GM23338 (cell line): ENCODE results near the gene ATF7IP. TPM values are rescaled to one million over a fixed set of nuclear protein-coding genes. Genes with fewer than 3 reads are reported as not detected.

Experiments
- ATAC-seq: fragments of 200-7000 bp; cut with Tn5 transposase; 3 replicates; pipeline ENCODE4 v1.9.1; 2020
- DNase-seq: peaks from one replicate; pipeline ENCODE4 v3.0.0-alpha.2; 2015; ENCODE audit warnings: low spot score
- H2AFZ ChIP-seq: fragments of 200-600 bp; sonication (generic); 2 replicates; pipeline ENCODE4 v1.8.0; 2016; ENCODE audit warnings: antibody characterized with exemption, mild to moderate bottlenecking, moderate library complexity
- H3F3A ChIP-seq: fragments of 200-600 bp; sonication (generic); replicated peaks from 2 replicates; pipeline ENCODE4 v1.8.0; 2017; ENCODE audit warnings: antibody characterized with exemption, mixed run types, low read depth
- H3K27ac ChIP-seq: fragments of 200-600 bp; sonication (generic); 2 replicates; pipeline ENCODE4 v1.6.1; 2016; ENCODE audit warnings: low read depth
- H3K27me3 ChIP-seq: fragments of 200-600 bp; sonication (generic); 2 replicates; pipeline ENCODE4 v1.8.0; 2016; ENCODE audit warnings: mild to moderate bottlenecking, mixed run types, moderate library complexity; ENCODE audit not compliant: insufficient read depth
- H3K36me3 ChIP-seq: fragments of 200-600 bp; sonication (generic); 2 replicates; pipeline ENCODE4 v1.8.0; 2016; ENCODE audit warnings: mild to moderate bottlenecking; ENCODE audit not compliant: insufficient read depth
- H3K4me1 ChIP-seq: fragments of 200-600 bp; sonication (generic); 2 replicates; pipeline ENCODE4 v1.8.0; 2016; ENCODE audit warnings: mild to moderate bottlenecking, moderate library complexity; ENCODE audit not compliant: insufficient read depth
- H3K4me2 ChIP-seq: fragments of 200-600 bp; sonication (generic); 2 replicates; pipeline ENCODE4 v1.7.1; 2017; ENCODE audit warnings: mixed run types
- H3K4me3 ChIP-seq: fragments of 200-600 bp; sonication (generic); 2 replicates; pipeline ENCODE4 v1.6.1; 2016; ENCODE audit warnings: mixed run types
- H3K79me2 ChIP-seq: fragments of 200-600 bp; sonication (generic); replicated peaks from 2 replicates; pipeline ENCODE4 v1.8.0; 2017; ENCODE audit warnings: mild to moderate bottlenecking; ENCODE audit not compliant: insufficient read depth
- H3K9me2 ChIP-seq: fragments of 200-600 bp; sonication (generic); 2 replicates; pipeline ENCODE4 v1.8.0; 2017; ENCODE audit not compliant: insufficient read depth
- H4K20me1 ChIP-seq: fragments of 200-600 bp; sonication (generic); replicated peaks from 2 replicates; pipeline ENCODE4 v1.8.0; 2017; ENCODE audit warnings: mild to moderate bottlenecking; ENCODE audit not compliant: insufficient read depth
- H3K27ac Mint-ChIP-seq: 2 replicates; pipeline ENCODE4 v1.8.0; 2020; ENCODE audit warnings: inconsistent platforms, mild to moderate bottlenecking, moderate library complexity, mixed read lengths
- H3K27me3 Mint-ChIP-seq: 3 replicates; pipeline ENCODE4 v1.8.0; 2022; ENCODE audit warnings: low read depth, mild to moderate bottlenecking, moderate library complexity, mixed read lengths, inconsistent platforms; ENCODE audit not compliant: insufficient read depth, poor library complexity
- H3K36me3 Mint-ChIP-seq: 3 replicates; pipeline ENCODE4 v1.8.0; 2021; ENCODE audit warnings: low read depth, mild to moderate bottlenecking, inconsistent platforms, moderate library complexity, mixed read lengths
- H3K4me1 Mint-ChIP-seq: 3 replicates; pipeline ENCODE4 v1.8.0; 2020; ENCODE audit warnings: mild to moderate bottlenecking, inconsistent platforms, mixed read lengths
- H3K4me3 Mint-ChIP-seq: 3 replicates; pipeline ENCODE4 v1.8.0; 2021; ENCODE audit warnings: moderate library complexity, mild to moderate bottlenecking, inconsistent platforms, mixed read lengths
- H3K9me3 Mint-ChIP-seq: 3 replicates; pipeline ENCODE4 v1.8.0; 2020; ENCODE audit warnings: moderate library complexity, mild to moderate bottlenecking, inconsistent platforms, mixed read lengths
- CREB1 ChIP-seq: fragments of 250-450 bp; sonication (Bioruptor Pico); IDR thresholded peaks from 2 replicates; pipeline ENCODE4 v1.5.0; 2020; ENCODE audit warnings: low read depth, mild to moderate bottlenecking, moderate library complexity
- EZH2 ChIP-seq: fragments of 200-600 bp; sonication (generic); IDR thresholded peaks from one replicate; pipeline ENCODE4 v1.8.0; 2017; ENCODE audit warnings: antibody characterized with exemption, mild to moderate bottlenecking, low read depth; ENCODE audit not compliant: unreplicated experiment
- EZH2phosphoT487 ChIP-seq: fragments of 200-600 bp; sonication (generic); IDR thresholded peaks from one replicate; pipeline ENCODE4 v1.8.1; 2018; ENCODE audit warnings: antibody characterized with exemption; ENCODE audit not compliant: unreplicated experiment
- JUNB ChIP-seq: IDR thresholded peaks from one replicate; pipeline ENCODE4 v1.6.1; 2016; ENCODE audit warnings: antibody characterized with exemption; ENCODE audit not compliant: unreplicated experiment
- NANOG ChIP-seq: IDR thresholded peaks from 2 replicates; pipeline ENCODE4 v1.6.1; 2016; ENCODE audit warnings: antibody characterized with exemption, borderline replicate concordance
- POLR2AphosphoS5 ChIP-seq: IDR thresholded peaks from 2 replicates; pipeline ENCODE4 v1.6.1; 2016; ENCODE audit warnings: antibody characterized with exemption, low read depth
- STAT1 ChIP-seq: IDR thresholded peaks from one replicate; pipeline ENCODE4 v1.6.1; 2016; ENCODE audit warnings: antibody characterized with exemption; ENCODE audit not compliant: unreplicated experiment
- ZNF114 ChIP-seq: fragments of 250-450 bp; sonication (Bioruptor Pico); IDR thresholded peaks from 2 replicates; pipeline ENCODE4 v1.5.0; 2020; ENCODE audit warnings: mild to moderate bottlenecking, moderate library complexity
- ZNF331 ChIP-seq: fragments of 250-450 bp; sonication (Bioruptor Pico); IDR thresholded peaks from 2 replicates; pipeline ENCODE4 v1.5.0; 2020; ENCODE audit warnings: low read depth, mild to moderate bottlenecking, moderate library complexity
- polyA plus RNA-seq: library from polyadenylated mRNA; unstranded; fragments of >200 nt; fragmentation: Nextera tagmentation; extraction: Ambion mirVana; gene quantifications from 2 replicates; pipeline ENCODE4 v1.2.1, GENCODE V29; 2016
- total RNA-seq: library from RNA; depleted of rRNA; stranded (reverse); fragments of >200 nt; shearing (Covaris generic); gene quantifications from 2 replicates; pipeline ENCODE4 v1.2.3, GENCODE V29; 2014
- TF ChIP-seq, protein P1 (sequence below): fragments of 250-450 bp; sonication (Bioruptor Pico); IDR thresholded peaks from 2 replicates; pipeline ENCODE4 v1.5.0; 2020; ENCODE audit warnings: mild to moderate bottlenecking, moderate library complexity
- TF ChIP-seq, protein P2 (sequence below), 2 experiments: fragments of 200-600 bp in 1 of 2; sonication (generic) in 1 of 2; conservative IDR thresholded peaks; 2 replicates each; pipeline versions ENCODE4 v1.5.1 to v1.6.1; 2016 to 2017; ENCODE audit warnings: antibody characterized with exemption in 2 of 2, low read depth in 2 of 2, mild to moderate bottlenecking in 2 of 2, moderate library complexity in 1 of 2
- TF ChIP-seq, protein P3 (sequence below): IDR thresholded peaks from one replicate; pipeline ENCODE4 v1.6.1; 2018; ENCODE audit warnings: antibody characterized with exemption; ENCODE audit not compliant: unreplicated experiment
- TF ChIP-seq, protein P4 (sequence below): IDR thresholded peaks from 2 replicates; pipeline ENCODE4 v1.6.1; 2016; ENCODE audit warnings: antibody characterized with exemption

The ATF7IP gene
- total and polyA plus RNA-seq, 2 experiments from 2014 or later, result 76.4 to 118 TPM

DNA sequence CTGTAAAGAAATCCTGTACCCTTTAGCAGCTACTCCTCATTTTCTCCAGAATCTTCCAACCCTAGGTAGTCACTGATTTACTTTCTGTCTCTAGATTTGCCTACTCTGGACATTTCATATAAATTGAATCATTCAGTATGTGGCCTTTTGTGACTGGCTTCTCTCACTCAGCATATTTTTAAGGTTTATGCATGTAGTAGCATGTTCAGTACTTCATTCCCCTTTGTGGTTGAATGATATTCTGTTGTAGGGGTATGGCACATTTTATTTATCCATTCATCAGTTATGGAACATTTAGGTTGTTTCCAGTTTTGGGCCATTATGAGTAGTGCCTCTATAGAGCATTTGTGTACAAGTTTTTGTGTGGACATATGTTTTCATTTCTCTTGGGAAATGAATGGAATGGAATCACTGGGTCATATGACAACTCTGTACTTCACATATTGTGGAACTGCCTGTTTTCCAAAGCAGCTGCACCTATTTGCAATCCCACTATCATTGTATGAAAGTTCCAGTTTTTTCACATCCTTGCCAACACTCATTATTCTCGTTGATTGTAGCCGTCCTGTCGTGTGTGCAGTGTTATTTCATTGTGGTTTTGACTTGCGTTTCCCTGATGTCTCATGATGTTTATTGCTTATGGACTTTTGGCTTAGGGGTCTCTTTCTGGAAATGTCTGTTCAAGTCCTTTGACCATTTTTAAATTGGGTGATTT lies 57.2 kb downstream of the ATF7IP start:
- no peak overlapping the region for H2AFZ ChIP-seq
- H3K79me2 ChIP-seq, result peaks cover 97% of the 10 kb centered on the region
- H3F3A ChIP-seq, result no peaks in the 10 kb centered on the region
- peaks cover 22% of the 10 kb centered on the region for H3K36me3 ChIP-seq
- no peaks in the 10 kb centered on the region for H3K27me3 ChIP-seq
- no peaks in the 10 kb centered on the region; the same call in 2 of the 3 replicates for H3K9me3 Mint-ChIP-seq
- no peaks in the 10 kb centered on the region for H3K9me2 ChIP-seq
- H3K27me3 Mint-ChIP-seq, result peaks cover 1% of the 10 kb centered on the region
- no peak overlapping the region for H3K27ac ChIP-seq
- ATAC-seq, result no peak
- H4K20me1 ChIP-seq, result peaks cover 4% of the 10 kb centered on the region; the same call in 1 of the 2 replicates
- DNase-seq, result no peak
- no peak overlapping the region for H3K4me3 ChIP-seq
- peaks cover 60% of the 10 kb centered on the region for H3K36me3 Mint-ChIP-seq
- H3K27ac Mint-ChIP-seq, result no peak overlapping the region
- H3K4me1 Mint-ChIP-seq, result peaks cover 29% of the 10 kb centered on the region
- TF ChIP-seq NANOG, result no peak
- no peak for TF ChIP-seq STAT1
- TF ChIP-seq, protein P1, sequence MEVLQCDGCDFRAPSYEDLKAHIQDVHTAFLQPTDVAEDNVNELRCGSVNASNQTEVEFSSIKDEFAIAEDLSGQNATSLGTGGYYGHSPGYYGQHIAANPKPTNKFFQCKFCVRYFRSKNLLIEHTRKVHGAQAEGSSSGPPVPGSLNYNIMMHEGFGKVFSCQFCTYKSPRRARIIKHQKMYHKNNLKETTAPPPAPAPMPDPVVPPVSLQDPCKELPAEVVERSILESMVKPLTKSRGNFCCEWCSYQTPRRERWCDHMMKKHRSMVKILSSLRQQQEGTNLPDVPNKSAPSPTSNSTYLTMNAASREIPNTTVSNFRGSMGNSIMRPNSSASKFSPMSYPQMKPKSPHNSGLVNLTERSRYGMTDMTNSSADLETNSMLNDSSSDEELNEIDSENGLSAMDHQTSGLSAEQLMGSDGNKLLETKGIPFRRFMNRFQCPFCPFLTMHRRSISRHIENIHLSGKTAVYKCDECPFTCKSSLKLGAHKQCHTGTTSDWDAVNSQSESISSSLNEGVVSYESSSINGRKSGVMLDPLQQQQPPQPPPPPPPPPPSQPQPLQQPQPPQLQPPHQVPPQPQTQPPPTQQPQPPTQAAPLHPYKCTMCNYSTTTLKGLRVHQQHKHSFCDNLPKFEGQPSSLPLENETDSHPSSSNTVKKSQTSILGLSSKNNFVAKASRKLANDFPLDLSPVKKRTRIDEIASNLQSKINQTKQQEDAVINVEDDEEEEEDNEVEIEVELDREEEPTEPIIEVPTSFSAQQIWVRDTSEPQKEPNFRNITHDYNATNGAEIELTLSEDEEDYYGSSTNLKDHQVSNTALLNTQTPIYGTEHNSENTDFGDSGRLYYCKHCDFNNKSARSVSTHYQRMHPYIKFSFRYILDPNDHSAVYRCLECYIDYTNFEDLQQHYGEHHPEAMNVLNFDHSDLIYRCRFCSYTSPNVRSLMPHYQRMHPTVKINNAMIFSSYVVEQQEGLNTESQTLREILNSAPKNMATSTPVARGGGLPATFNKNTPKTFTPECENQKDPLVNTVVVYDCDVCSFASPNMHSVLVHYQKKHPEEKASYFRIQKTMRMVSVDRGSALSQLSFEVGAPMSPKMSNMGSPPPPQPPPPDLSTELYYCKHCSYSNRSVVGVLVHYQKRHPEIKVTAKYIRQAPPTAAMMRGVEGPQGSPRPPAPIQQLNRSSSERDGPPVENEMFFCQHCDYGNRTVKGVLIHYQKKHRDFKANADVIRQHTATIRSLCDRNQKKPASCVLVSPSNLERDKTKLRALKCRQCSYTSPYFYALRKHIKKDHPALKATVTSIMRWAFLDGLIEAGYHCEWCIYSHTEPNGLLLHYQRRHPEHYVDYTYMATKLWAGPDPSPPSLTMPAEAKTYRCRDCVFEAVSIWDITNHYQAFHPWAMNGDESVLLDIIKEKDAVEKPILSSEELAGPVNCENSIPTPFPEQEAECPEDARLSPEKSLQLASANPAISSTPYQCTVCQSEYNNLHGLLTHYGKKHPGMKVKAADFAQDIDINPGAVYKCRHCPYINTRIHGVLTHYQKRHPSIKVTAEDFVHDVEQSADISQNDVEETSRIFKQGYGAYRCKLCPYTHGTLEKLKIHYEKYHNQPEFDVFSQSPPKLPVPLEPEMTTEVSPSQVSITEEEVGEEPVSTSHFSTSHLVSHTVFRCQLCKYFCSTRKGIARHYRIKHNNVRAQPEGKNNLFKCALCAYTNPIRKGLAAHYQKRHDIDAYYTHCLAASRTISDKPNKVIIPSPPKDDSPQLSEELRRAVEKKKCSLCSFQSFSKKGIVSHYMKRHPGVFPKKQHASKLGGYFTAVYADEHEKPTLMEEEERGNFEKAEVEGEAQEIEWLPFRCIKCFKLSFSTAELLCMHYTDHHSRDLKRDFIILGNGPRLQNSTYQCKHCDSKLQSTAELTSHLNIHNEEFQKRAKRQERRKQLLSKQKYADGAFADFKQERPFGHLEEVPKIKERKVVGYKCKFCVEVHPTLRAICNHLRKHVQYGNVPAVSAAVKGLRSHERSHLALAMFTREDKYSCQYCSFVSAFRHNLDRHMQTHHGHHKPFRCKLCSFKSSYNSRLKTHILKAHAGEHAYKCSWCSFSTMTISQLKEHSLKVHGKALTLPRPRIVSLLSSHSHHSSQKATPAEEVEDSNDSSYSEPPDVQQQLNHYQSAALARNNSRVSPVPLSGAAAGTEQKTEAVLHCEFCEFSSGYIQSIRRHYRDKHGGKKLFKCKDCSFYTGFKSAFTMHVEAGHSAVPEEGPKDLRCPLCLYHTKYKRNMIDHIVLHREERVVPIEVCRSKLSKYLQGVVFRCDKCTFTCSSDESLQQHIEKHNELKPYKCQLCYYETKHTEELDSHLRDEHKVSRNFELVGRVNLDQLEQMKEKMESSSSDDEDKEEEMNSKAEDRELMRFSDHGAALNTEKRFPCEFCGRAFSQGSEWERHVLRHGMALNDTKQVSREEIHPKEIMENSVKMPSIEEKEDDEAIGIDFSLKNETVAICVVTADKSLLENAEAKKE (CRISPR knock-in tag), result no peak
- TF ChIP-seq, protein P2, sequence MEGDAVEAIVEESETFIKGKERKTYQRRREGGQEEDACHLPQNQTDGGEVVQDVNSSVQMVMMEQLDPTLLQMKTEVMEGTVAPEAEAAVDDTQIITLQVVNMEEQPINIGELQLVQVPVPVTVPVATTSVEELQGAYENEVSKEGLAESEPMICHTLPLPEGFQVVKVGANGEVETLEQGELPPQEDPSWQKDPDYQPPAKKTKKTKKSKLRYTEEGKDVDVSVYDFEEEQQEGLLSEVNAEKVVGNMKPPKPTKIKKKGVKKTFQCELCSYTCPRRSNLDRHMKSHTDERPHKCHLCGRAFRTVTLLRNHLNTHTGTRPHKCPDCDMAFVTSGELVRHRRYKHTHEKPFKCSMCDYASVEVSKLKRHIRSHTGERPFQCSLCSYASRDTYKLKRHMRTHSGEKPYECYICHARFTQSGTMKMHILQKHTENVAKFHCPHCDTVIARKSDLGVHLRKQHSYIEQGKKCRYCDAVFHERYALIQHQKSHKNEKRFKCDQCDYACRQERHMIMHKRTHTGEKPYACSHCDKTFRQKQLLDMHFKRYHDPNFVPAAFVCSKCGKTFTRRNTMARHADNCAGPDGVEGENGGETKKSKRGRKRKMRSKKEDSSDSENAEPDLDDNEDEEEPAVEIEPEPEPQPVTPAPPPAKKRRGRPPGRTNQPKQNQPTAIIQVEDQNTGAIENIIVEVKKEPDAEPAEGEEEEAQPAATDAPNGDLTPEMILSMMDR (conservative IDR thresholded peaks at IDR 0.05; ENCODE audit: low read depth in 2 of 2), result no peak
- TF ChIP-seq EZH2phosphoT487, result no peak
- TF ChIP-seq ZNF114 (CRISPR knock-in tag), result no peak
- TF ChIP-seq, protein P3, sequence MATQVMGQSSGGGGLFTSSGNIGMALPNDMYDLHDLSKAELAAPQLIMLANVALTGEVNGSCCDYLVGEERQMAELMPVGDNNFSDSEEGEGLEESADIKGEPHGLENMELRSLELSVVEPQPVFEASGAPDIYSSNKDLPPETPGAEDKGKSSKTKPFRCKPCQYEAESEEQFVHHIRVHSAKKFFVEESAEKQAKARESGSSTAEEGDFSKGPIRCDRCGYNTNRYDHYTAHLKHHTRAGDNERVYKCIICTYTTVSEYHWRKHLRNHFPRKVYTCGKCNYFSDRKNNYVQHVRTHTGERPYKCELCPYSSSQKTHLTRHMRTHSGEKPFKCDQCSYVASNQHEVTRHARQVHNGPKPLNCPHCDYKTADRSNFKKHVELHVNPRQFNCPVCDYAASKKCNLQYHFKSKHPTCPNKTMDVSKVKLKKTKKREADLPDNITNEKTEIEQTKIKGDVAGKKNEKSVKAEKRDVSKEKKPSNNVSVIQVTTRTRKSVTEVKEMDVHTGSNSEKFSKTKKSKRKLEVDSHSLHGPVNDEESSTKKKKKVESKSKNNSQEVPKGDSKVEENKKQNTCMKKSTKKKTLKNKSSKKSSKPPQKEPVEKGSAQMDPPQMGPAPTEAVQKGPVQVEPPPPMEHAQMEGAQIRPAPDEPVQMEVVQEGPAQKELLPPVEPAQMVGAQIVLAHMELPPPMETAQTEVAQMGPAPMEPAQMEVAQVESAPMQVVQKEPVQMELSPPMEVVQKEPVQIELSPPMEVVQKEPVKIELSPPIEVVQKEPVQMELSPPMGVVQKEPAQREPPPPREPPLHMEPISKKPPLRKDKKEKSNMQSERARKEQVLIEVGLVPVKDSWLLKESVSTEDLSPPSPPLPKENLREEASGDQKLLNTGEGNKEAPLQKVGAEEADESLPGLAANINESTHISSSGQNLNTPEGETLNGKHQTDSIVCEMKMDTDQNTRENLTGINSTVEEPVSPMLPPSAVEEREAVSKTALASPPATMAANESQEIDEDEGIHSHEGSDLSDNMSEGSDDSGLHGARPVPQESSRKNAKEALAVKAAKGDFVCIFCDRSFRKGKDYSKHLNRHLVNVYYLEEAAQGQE, result no peak
- TF ChIP-seq, protein P4, sequence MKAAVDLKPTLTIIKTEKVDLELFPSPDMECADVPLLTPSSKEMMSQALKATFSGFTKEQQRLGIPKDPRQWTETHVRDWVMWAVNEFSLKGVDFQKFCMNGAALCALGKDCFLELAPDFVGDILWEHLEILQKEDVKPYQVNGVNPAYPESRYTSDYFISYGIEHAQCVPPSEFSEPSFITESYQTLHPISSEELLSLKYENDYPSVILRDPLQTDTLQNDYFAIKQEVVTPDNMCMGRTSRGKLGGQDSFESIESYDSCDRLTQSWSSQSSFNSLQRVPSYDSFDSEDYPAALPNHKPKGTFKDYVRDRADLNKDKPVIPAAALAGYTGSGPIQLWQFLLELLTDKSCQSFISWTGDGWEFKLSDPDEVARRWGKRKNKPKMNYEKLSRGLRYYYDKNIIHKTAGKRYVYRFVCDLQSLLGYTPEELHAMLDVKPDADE, result no peak
- no peak for TF ChIP-seq POLR2AphosphoS5
- TF ChIP-seq JUNB, result no peak
- TF ChIP-seq ZNF331 (CRISPR knock-in tag), result no peak
- TF ChIP-seq EZH2, result no peak
- no peak for TF ChIP-seq CREB1 (CRISPR knock-in tag)
- H3K4me2 ChIP-seq, result no peak overlapping the region
- H3K4me3 Mint-ChIP-seq, result no peak overlapping the region
- peaks cover 28% of the 10 kb centered on the region for H3K4me1 ChIP-seq
